Stimulated activated CD4-positive, alpha-beta T cell treated with anti-CD3 and anti-CD28 coated beads, Interleukin-4, amount 100 ng/mL, for 4 hours (primary cell): Measurements from ENCODE around the gene LSM14A.
"Not testable (repeated sequence)": the region's sequence is repeated elsewhere in the genome, so short reads cannot be mapped to it uniquely, and the experiment has no call there.

Experiments
- DNase-seq, 2 experiments: peaks; one replicate each; pipeline ENCODE4 v3.0.0-alpha.2; 2020

Gene LSM14A

DNA sequence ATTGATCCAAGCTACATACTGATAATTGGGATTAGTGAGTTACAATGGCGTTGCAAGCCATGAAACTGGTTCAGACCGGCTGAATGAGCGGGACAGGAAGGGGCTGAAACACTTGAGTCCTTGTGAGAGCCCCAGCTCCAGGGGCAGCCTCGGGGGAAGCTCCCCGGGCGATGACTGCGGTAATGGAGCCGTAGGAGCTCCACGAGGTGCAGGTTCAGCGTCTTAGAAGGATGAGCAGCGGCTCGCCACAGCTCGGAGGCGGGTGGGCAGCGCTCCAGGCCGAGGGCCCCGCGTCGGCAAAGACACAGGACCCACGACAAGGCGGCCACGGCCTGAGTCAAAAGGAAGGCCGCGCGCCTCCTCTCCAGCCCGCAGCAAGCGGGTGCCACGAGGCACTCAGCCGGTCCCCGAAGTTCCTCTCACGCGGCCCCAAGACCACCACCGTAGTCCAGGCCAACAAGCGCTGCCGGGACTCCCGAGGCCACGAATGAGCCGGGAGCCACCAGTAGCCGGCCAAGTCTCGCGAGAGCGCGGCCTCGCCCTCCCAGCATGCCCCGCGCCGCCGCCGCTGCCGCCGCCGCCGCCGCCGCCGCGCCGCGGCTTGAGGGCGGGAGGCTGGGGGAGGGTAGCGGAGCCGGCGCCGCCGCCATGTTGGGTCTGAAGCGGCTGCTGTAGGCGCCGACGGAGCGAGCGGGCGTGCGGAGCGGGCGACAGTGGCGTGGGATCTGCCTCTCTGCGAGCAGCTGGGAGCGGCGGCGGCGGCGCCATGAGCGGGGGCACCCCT is at the start of gene LSM14A:
LSM14A (plus strand) TSS at position 628 of the 784 bp plus-strand sequence; CDS start at position 767, 139 bp downstream.
- peak; percentile 89 to 92 for DNase-seq

DNA sequence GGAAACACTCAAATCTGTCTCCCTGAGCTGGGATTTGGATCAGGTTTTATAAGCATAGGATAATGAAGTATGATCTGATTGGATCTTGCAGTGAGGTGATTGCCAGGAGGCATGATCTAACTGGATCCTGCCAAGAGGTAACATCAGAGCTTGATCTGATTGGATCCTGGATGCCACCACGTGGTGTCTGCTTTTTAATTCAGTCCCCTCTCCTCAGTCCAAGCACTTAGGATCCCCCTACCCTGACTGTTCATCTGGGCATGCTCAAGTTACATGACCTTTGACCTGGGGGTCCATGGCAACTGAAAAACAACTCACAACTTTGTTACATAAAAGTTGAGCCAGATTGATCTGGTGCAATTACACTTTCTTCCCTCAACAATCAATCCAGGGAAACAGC is 47.5 kb upstream of the LSM14A start:
- no peak for DNase-seq

DNA sequence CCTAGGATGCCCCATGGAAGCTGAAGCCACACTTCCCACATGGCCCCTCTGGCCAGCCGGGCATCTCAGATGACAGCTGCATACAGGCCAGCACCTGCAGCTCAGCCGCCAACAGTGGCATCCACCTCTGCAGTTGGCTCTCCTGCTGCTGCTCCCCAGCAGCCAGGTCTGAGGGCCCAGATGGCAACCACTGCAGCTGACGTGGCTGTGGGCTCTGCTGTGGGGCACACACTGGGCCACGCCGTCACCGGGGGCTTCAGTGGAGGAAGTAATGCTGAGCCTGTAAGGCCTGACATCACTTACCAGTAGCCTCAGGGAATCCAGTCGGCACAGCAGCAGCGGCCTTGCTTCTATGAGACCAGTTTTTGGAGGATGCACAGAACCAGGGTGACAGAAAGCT is 45.3 kb upstream of the LSM14A start:
- DNase-seq, result no peak

DNA sequence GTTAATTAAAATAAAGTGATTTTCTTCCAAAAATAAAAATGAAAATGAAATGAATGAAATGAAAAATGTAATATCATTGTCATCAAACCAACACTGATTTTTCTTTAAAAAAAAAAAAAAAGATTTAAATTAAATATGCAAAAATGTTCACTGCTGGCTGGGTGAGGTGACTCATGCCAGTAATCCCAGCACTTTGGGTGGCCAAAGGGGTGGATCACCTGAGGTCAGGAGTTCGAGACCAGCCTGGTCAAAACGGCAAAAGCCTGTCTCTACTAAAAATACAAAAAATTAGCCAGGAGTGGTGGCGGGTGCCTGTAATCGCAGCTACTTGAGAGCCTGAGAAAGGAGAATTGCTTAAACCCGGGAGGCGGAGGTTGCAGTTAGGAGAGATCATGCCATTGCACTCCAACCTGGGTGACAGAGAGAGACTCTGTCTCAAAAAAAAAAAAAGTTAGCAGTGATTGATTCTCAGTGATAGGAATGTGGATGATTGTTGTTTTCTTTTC is 44.6 kb upstream of the LSM14A start:
- DNase-seq, result no peak

DNA sequence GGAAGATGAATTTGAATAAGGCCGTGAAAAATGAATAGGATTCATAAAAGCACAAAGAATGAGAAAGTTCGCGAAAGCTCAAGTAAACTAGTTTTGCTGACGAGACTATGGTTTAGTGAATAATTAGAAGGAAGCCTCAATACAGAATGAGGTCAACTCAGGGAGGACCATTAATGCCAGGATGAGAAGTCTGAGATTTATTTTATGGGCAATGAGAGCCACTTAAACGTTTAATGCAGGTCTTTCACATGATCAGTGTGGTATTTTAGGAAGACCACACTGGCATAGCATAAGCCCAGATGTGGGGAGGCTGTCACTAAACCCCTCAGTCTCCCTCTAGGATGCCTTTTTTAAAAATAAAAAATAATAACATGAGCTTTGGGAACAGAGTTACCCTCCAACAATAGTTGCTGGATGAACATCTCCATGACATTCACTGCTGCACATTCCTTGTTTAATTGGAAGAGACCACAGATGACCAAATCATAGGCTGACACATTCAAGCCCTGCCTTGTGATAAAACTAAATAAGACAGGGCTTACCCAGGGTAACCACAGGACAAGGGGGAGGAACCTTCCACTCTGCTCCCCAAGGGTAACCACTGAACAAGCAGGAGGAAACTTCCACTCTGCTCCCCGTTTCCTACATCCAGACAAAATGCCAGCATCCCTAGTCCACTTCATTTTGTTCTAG is 43.6 kb upstream of the LSM14A start:
- DNase-seq, result no peak

DNA sequence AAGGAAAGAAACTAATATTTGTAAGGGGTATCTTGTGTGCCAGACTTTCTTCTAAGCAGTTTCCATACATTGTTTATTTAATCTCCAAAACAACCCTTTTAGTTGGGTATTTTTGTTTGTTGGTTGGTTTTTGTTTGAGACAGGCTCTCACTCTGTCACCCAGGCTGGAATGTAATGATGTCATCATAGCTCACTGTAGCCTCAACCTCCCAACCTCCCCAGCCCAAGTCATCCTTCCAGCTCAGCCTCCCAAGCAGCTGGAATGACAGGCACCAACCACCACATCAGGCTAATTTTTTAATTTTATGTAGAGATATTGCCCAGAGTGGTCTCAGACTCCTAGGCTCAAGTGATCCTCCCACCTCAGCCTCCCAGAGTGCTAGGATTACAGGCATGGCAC is 41.2 kb upstream of the LSM14A start:
- DNase-seq, result no peak

DNA sequence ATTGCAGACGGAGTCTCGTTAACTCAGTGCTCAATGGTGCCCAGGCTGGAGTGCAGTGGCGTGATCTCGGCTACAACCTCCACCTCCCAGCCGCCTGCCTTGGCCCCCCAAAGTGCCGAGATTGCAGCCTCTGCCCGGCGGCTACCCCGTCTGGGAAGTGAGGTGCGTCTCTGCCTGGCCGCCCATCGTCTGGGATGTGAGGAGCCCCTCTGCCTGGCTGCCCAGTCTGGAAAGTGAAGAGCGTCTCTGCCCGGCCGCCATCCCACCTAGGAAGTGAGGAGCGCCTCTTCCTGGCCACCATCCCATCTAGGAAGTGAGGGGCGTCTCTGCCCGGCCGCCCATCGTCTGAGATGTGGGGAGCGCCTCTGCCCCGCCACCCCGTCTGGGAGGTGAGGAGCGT is 40.2 kb upstream of the LSM14A start:
- not testable (repeated sequence) for DNase-seq

DNA sequence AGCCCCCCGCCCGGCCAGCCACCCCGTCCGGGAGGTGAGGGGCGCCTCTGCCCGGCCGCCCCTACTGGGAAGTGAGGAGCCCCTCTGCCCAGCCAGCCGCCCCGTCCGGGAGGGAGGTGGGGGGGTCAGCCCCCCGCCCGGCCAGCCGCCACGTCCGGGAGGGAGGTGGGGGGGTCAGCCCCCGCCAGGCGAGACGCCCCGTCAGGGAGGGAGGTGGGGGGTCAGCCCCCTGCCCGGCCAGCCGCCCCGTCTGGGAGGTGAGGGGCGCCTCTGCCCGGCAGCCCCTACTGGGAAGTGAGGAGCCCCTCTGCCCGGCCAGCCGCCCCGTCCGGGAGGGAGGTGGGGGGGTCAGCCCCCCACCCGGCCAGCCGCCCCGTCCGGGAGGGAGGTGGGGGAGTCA is 39.6 kb upstream of the LSM14A start:
- not testable (repeated sequence) for DNase-seq

DNA sequence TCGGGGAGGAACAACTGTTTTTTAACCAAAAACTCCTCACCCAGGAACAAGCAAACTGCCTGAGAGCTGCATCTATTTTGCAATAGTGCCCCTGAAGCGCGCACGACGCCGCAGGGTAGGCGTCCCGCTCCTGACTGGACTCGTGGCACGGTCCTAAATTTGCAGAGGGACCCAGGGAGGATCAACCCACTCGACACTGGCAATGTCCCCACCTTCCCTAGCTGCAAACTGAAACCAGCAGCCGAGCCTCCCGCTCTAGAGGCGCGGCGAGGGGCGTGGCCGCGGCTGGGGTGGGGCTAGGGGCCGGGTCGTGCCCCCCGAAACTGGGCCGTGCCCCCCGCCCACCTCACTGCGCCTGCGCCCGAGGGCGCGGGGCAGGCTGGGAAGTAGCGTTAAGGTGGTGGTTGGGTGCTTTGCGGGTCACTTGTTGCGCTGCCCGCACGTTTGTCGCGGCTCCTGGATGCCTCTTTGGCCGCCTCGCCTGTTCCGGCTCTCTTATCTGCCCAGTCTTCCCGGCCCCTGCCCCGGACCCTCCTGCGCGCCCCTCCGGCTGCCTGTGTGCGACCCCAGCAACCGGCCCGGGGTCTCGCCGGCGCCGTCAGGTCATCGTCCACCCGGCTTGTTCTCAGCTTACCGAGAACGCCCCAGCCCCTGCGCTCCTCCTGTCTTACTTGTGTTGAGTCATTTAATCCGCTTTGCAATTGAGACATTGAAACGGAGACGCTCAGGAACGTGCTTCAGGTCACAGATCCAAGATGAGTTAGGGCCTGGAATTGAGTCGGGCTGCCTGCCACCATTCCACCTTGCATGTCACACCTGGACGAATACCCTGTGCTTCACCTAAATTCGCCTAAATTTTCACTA is 37.9 kb upstream of the LSM14A start:
- peak; percentile 84 to 95 for DNase-seq

DNA sequence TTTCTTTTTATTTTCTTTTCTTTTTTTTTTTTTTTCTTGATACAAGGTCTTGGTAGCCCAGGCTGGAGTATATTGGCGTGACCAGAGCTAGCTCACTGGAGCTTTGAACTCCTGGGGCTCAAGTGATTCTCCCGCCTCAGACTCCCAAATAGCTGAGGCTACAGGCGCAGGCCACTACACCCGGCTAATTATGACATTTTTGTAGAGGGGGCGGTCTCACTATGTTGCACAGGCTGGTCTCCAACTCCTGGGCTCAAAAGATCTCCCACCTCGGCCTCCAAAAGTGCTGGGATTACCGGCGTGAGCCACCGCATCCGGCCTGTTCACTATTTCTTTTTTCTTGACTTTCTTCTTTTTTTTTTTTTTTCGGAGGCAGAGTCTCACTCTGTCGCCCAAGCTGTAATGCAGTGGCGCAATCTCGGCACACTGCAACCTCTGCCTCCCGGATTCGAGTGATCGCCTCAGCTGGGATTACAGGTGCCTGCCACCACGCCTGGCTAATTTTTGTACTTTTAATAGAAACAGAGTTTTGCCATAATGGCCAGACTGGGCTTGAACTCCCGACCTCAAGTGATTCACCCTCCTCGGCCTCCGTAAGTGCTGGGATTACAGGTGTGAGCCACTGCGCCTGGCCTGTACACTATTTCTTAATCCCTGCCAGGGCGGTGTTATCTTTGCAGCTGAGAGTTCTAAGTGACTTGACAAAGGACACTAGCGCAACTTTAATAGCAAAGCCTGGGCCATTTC is 37.1 kb upstream of the LSM14A start:
- no peak for DNase-seq

DNA sequence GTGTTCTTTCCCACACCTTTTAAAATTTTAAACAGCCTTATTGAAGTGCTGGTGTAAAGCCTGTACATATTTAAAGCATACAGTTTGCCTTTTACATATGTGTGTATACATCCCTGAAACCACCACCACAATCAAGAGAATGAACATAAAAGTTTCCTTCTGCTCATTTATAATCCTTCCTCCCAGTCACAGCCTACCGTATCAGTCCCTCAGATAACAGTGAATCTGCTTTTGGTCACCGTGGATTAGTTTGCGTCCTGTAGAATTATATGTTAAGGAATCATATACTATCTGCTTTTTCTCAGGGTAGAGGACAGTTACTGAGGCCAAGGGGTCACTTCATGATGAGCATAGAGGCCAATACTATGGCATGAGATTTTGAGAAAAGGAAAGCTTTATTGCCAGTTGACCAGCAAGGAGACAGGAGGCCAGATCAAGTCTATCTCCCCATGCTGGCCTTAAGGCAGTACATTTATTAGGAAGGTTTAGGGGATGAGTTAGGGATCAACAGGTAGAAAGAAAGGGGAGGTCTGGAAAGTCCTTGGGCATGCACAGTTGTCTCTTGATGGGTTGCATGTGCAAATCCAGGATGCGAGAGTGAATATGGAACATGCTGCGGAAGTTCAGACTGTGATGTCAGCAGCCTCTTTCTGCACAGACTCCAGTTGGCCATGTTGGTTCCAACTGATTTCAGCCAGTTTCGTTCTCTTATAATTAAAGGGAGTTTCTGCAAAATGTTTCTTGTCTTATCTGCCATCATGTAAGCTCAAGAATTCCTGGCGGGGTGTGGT is 36.3 kb upstream of the LSM14A start:
- DNase-seq, result no peak

DNA sequence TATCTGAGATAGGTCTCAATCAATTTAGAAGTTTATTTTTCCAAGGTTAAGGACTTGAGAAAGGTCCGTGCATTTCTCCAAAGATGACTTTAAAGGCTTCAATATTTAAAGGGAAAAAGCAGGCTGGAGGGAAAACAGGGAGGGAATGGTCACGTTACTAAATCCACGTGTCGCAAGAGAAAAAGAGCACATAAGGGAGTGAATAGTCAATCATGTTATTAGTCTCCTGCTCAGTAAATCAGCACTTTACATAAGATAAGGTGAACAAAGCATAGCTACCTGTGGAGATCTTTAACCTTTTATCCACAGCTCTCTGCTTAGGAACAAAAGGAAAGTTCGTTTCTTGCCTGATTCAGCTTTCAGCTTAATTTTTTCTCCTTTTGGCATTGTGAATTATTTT is 31.3 kb upstream of the LSM14A start:
- DNase-seq, result no peak

DNA sequence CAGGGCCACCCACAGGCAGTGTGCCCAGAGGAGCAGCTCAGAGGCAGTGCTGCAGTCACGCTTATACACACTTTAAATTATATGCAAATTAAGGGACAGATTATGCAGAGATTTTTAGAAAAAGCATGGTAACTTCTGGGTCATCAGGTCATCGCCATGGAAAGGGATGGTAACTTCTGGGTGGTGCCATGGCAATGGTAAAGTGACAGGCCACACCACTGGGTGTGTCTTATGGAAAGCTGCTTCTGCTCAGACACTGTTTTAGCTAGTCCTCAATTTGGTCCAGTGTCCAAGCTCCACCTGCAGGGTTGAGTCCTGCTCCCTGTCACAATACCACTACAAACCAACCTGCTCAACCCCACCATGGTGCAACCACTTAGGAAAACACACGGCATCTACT is 29.9 kb upstream of the LSM14A start:
- no peak for DNase-seq

DNA sequence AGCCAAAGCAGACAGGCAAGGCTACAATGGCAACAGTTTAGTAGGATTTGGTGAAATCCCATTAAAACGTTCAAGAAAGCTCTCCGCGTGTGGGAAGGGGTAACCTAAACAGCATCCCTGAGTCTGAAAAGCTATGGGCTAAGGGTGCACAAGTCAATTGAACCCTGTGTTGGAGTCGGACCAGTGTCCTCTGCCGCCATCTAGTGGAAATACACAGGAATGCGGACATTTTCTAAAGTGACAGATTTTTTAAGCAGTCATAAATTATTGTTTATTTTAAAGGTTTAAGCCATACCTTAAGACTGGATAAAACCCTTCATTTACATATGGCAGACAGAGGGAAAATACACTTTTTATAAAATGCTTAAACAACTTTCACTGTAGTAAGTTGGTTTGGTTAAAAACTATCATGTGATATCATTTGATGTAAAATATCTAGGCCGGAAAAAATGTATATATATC is 26.5 kb upstream of the LSM14A start:
- peak; percentile 25 to 31 for DNase-seq

DNA sequence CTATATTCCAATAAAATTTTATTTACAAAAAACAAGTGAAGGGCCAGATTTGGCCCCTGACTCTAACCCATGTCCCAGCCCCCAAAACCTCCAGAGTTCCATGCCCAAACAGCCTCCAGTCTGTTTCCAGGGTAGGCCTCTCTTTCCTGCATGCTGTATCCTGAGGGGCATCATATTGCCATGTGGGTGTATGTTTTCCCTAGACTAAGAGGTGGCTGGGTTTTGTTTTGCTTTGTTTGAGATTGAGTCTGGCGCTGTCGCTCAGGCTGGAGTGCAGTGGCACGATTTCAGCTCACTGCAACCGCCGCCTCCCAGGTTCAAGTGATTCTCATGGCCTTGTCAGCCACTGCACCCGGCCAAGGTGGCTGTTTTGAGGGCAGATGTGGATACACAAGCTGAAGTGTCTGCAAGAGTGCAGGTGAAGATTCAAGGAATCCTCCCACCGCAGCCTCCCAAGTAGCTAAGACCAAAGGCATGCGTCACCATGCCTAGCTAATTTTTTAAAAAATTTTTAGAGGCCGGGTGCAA is 23.6 kb upstream of the LSM14A start:
- DNase-seq, result no peak

DNA sequence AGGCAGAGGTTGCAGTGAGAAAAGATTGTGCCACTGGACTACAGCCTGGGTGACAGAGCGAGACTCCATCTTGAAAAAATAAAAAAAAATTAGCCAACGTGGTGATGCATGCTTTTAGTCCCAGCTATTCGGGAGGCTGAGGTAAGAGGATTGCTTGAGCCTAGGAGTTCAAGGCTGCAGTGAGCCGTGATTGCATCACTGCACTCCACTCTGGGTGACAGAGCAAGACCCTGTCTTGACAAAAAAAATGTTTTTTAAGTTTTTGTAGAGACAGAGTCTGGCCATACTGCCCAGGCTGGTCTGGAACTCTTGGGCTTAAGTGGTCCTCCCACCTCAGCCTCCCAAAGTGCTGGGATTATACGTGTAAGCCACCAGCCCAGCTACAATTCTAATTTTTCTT is 22.4 kb upstream of the LSM14A start:
- no peak for DNase-seq

DNA sequence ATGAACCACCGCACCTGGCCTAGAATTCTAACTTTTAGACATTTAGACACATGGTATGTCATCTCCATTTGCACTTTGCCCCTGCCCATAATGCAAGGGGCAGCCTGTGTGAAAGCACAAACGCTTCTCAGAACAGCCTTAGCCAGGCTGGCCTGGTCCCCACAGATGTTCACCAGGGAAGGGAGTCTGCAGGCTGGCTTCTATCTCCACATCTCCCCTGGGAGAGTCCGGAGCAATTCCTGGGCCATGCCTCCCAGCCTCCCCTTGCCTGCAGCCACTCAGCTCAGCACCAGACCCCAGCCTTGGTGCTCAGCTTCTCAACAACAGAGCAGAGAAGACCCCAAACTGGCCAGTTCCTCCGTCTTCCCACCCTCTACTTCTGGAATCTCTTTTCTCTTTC is 21.7 kb upstream of the LSM14A start:
- no peak for DNase-seq

DNA sequence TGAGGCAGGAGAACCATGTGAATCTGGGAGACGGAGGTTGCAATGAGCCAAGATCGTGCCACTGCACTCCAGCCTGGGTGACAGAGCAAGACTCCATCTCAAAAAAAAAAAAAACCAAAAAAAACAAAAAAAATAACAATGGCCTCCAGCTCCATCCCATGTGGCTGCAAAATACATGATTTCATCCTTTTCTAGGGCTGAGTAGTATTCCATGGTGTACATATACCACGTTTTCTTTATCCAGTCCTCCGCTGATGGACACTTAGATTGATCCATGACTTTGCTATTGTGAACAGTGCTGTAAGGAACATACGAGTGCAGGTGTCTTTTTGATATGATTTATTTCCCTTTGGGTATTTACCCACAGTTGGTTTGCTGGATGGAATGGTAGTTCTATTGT is 20.9 kb upstream of the LSM14A start:
- DNase-seq, result no peak

DNA sequence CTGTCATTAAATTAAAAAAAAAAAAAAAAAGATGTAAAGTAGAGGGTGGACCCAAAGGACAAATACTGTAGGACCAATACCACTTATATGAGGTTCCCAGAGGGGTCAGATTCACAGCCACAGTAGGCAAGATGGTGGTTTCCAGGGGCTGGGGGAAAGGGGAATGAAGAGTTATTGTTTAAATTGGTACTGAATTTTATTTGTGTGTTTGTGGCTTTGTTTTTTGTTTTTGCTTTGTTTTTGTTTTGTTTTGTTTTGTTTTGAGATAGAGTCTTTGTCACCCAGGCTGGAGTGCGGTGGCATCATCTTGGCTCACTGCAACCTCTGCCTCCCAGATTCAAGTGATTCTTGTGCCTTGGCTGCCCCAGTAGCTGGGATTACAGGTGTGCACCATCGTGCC is 17.9 kb upstream of the LSM14A start:
- DNase-seq, result no peak

DNA sequence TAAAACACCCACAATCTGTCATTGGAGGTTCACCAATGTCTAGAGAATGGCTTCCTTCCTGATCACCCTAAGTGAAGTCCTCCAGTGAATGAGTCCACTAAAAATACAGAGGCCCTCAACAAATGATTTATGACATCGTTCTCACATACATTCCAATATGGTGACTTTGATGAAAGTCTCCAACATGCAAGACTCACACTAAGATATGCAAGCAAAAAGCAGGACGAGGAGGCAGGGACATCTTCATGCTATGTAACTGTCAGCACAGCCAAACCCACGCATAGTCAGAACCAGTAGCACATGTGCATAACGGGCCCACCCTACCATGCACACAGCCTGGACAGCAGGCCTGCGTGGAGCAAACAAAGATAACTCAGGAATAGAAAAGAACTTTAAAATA is 16.6 kb upstream of the LSM14A start:
- DNase-seq, result no peak

DNA sequence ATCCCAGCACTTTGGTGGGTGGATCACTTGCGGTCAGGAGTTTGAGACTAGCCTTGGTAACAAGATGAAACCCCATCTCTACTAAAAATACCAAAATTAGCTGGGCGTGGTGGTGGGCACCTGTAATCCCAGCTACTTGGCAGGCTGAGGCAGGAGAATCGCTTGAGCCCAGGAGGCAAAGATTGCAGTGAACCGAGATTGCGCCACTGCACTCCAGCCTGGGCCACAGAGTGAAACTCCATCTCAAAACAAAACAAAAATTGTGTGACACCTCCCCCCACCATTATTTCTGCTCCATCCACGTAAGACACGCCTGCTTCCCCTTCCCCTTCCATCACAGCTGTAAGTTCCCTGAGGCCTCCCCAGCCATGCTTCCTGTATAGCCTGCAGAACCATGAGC is 13.3 kb upstream of the LSM14A start:
- DNase-seq, result not testable (repeated sequence)
